Lower lobe of right lung (tissue), 2 donors: ENCODE data around the gene SCRT2. TPM values are rescaled to one million over a fixed set of nuclear protein-coding genes. Genes with fewer than 3 reads are reported as not detected.
A peak's percentile ranks its signal among the peaks of the same experiment; 100 is the strongest.

Source experiments
- ATAC-seq, 2 donors: fragments of 200-7000 bp; cut with Tn5 transposase; one replicate each; pipeline ENCODE4 v1.9.1; 2020 to 2022; ENCODE audit warnings: mild to moderate bottlenecking in 2 of 2, moderate library complexity in 2 of 2
- DNase-seq: peaks from one replicate; pipeline ENCODE4 v3.0.0-alpha.2; 2020
- H3K27ac ChIP-seq: fragments of 200-600 bp; one replicate; pipeline ENCODE4 v1.8.0; 2022
- H3K27me3 ChIP-seq: fragments of 200-600 bp; one replicate; pipeline ENCODE4 v1.8.0; 2022; ENCODE audit warnings: low read depth
- H3K36me3 ChIP-seq: fragments of 200-600 bp; one replicate; pipeline ENCODE4 v1.8.0; 2022; ENCODE audit warnings: mild to moderate bottlenecking
- H3K4me1 ChIP-seq: fragments of 200-600 bp; one replicate; pipeline ENCODE4 v1.8.0; 2022
- H3K4me3 ChIP-seq: fragments of 200-600 bp; one replicate; pipeline ENCODE4 v1.8.0; 2022; ENCODE audit warnings: mild to moderate bottlenecking
- H3K9me3 ChIP-seq: fragments of 200-600 bp; one replicate; pipeline ENCODE4 v1.8.0; 2022
- CTCF ChIP-seq: fragments of 200-600 bp; IDR thresholded peaks from one replicate; pipeline ENCODE4 v1.8.0; 2022; ENCODE audit warnings: antibody characterized with exemption, mild to moderate bottlenecking
- intact Hi-C: fragments of 100-400 bp; cut with DNase I; formaldehyde crosslinking; loops from one replicate; pipeline ENCODE4 v1.11.0; 2022
- total RNA-seq: library from RNA; stranded (reverse); fragmentation: NEBNext Ultra II Directional; extraction: Animal tissue kit (Norgen Biotek cat#: 25700); gene quantifications from one replicate; pipeline ENCODE4 v1.2.1, GENCODE V29; 2021
- donor health status: DM: no; HTN: yes; CAD: no; lungs with severe emphysema.

Gene SCRT2
- total RNA-seq, 1 donor from 2014 or later: not detected

GRCh38 chr20:655726-656624 lies 19.6 kb downstream of the SCRT2 start:
- Histone ChIP-seq H3K4me3 (no peak overlapping the region), H3K4me1 (peaks cover 41% of the 10 kb centered on the region), H3K27me3 (peaks cover 16% of the 10 kb centered on the region), H3K36me3 (no peaks in the 10 kb centered on the region), H3K27ac (no peak overlapping the region), H3K9me3 (no peaks in the 10 kb centered on the region)
- DNase-seq (no peak), ATAC-seq (no peak)
- intact Hi-C loops: no loop called here
- no peak for TF ChIP-seq CTCF

- intact Hi-C loops: no loop called here
- no peak for ATAC-seq
Measured at GRCh38 chr20:654417-654750, 21.2 kb downstream of the SCRT2 start.

GRCh38 chr20:653590-654416 lies 21.8 kb downstream of the SCRT2 start:
- Histone ChIP-seq H3K36me3 (peaks cover 13% of the 10 kb centered on the region), H3K27me3 (peaks cover 9% of the 10 kb centered on the region), H3K27ac (peak overlapping the region; percentile 91), H3K9me3 (no peaks in the 10 kb centered on the region), H3K4me1 (peaks cover 37% of the 10 kb centered on the region), H3K4me3 (peak overlapping the region; percentile 90)
- intact Hi-C loops: no loop called here
- ATAC-seq: peak in 1 of 2 donors; percentile 2
- no peak for TF ChIP-seq CTCF
- no peak for DNase-seq

More at GRCh38 chr20:654417-654750, 21.2 kb downstream of the SCRT2 start:
- H3K36me3 ChIP-seq: peaks cover 11% of the 10 kb centered on the region
- H3K4me1 ChIP-seq: peaks cover 42% of the 10 kb centered on the region
- no peak for DNase-seq
- peaks cover 13% of the 10 kb centered on the region for H3K27me3 ChIP-seq
- no peak overlapping the region for H3K4me3 ChIP-seq
- TF ChIP-seq CTCF: no peak
- peak overlapping the region; percentile 91 for H3K27ac ChIP-seq
- H3K9me3 ChIP-seq: no peaks in the 10 kb centered on the region

- peak; percentile 96 to 98 for ATAC-seq
- Histone ChIP-seq H3K27me3 (peaks cover 3% of the 10 kb centered on the region), H3K9me3 (no peaks in the 10 kb centered on the region), H3K36me3 (peaks cover 19% of the 10 kb centered on the region), H3K4me3 (peak within 1 kb of the TSS; percentile 90), H3K4me1 (peaks cover 34% of the 10 kb centered on the region), H3K27ac (peak within 1 kb of the TSS; percentile 91)
- intact Hi-C loops: no loop called here
- DNase-seq: peak; percentile 95
- peak; percentile 49 for TF ChIP-seq CTCF
Measured at GRCh38 chr20:653110-653589, 22.5 kb downstream of the SCRT2 start, which contains the start of gene SRXN1. SRXN1 (minus strand) TSS chr20:653200; CDS start chr20:653185, 15 bp downstream.

- peaks cover 34% of the 10 kb centered on the region for H3K4me1 ChIP-seq
- peak overlapping the region; percentile 90 for H3K4me3 ChIP-seq
- H3K27ac ChIP-seq: peak overlapping the region; percentile 91
- ATAC-seq (peak in 1 of 2 donors; percentile 10), DNase-seq (peak; percentile 66)
- no peaks in the 10 kb centered on the region for H3K9me3 ChIP-seq
- no peaks in the 10 kb centered on the region for H3K27me3 ChIP-seq
- TF ChIP-seq CTCF: no peak
- intact Hi-C loops: no loop called here
- H3K36me3 ChIP-seq: peaks cover 24% of the 10 kb centered on the region
Measured at GRCh38 chr20:652615-653109, 22.9 kb downstream of the SCRT2 start.
